D341Med (cell line): ENCODE data around the gene KLHL29.
A peak's percentile ranks its signal among the peaks of the same experiment; 100 is the strongest.

Source experiments
- DNase-seq: peaks from one replicate; pipeline ENCODE4 v3.0.0; 2012; ENCODE audit warnings: low spot score

KLHL29 gene

GRCh38 chr2:23495661-23496114 lies 110.7 kb downstream of the KLHL29 start:
- peak; percentile 88 for DNase-seq

GRCh38 chr2:23496456-23496855 lies 111.5 kb downstream of the KLHL29 start:
- no peak for DNase-seq

GRCh38 chr2:23497063-23497462 lies 112.1 kb downstream of the KLHL29 start:
- no peak for DNase-seq

- DNase-seq, result no peak
Observed at GRCh38 chr2:23497536-23497935, 112.6 kb downstream of the KLHL29 start.

- DNase-seq, result no peak
Observed at GRCh38 chr2:23498943-23499342, 114.0 kb downstream of the KLHL29 start.

DNA sequence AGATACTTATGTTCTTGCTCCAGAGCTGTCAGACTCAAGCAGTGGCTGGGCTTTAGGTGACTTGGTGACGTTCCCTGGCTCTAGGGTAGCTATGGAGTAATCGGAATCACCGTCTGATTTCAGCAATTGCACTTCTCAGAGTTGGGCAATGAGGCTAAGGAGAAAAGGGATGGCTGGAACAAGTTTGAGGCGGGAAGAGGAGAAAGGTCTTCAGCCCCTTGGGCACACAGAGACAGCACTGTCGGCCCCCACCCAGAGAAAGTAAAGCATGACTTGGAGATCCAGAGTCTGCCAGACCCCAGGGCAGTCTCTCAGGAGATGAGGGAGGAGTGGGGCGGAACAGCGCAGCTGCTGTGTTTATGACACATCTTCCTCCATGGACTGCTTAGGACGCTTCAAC lies 114.5 kb downstream of the KLHL29 start:
- no peak for DNase-seq

- no peak for DNase-seq
Observed at GRCh38 chr2:23500836-23501235, 115.9 kb downstream of the KLHL29 start.

DNA sequence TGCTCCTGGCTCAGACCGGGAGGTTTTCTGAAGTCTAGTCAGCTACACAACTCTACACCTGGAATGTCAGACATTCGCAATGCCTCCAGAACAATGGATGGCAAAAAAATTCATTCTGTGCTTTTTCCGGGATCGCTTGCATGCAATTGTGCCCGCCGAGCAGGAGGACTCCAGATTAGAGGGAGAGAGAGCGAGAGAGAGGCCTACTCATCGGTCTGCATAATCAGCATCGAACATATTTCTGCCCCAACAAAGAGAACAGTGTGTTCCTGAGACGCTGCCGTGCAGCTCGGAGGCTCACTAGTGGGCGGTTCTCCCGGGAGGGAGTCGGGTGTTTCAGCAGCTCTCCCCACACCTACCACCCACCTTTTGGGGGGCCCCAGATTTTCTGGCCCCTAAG lies 117.1 kb downstream of the KLHL29 start:
- no peak for DNase-seq

DNA sequence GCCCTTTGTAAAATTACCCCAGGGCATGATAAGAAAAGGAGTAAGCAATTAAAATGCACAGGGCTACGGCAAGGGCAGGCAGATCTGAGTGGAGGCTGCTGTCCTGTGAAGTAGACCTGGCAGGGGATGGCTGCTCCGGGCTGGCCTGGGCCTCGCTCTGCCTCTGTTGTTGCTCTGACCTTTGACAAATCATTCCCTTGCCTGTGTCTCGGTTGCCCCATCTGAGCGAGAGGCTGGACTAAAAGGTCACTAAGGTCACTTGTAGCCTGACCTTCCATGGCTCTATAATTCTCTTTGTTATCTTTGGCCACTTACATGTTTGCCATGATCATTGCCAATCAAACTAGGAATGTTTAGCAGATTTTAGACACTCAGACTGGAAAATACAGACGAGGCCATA lies 118.1 kb downstream of the KLHL29 start:
- DNase-seq, result no peak

GRCh38 chr2:23503682-23504081 lies 118.7 kb downstream of the KLHL29 start:
- no peak for DNase-seq

DNA sequence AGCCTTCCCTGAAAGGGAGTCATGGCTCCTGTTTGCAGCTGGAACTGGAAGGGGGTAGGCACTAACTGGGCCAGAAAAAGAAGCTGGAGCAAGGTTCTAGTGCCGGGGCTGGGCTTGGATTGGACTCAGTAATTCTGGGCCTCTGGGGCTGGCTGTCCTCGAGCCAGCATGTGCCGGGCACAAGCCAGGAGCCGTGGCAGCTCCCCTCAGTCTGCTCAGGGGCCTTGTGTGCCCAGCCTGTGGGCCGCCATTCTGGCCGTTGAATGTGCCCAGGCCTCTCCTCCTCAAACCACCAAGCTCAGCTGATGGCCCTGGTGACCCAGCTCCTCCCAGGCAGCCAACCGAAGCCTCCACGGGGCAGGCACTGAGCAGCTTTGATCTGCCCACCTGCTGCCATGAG lies 119.6 kb downstream of the KLHL29 start:
- no peak for DNase-seq

DNA sequence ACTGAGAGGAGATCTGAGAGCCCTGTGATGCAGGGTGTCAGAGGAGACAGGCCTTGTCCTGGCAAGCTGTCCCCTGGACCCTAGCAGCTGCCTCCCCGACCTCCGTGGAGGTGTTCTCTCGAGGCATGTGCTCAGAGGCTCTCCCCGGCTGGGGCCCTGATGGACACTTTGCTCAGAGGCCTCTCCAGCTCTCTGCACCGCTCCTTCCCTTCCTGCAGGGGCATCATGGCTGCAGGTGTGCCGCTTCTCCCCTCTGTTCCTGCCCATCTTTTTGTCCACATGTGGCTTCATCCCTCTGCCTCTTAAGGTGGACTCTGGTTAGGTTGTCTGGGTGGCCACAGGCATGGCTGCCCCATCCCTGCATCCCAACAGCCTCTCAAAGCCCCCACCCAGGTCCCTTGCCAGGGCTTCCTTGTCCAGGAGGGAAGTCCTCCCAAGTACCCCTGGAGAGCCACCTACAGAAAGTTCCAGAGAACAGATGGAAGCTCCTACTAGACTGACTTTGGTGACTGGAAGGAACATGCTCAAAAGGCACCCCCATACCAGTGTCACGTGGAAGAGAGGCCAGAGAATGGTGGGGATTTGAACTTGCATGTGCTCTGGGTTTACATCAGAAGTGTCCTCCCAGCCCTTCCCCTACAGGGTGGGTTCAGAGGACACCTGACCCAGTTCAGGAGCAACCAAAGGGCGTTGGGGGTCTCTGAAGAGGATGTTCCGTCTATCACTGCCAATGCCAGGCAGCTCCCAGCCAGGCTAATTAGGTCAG lies 120.4 kb downstream of the KLHL29 start:
- DNase-seq, result no peak

- DNase-seq, result no peak
Observed at GRCh38 chr2:23505984-23506380, 121.0 kb downstream of the KLHL29 start.

- DNase-seq, result no peak
Observed at GRCh38 chr2:23506531-23507266, 121.7 kb downstream of the KLHL29 start.

DNA sequence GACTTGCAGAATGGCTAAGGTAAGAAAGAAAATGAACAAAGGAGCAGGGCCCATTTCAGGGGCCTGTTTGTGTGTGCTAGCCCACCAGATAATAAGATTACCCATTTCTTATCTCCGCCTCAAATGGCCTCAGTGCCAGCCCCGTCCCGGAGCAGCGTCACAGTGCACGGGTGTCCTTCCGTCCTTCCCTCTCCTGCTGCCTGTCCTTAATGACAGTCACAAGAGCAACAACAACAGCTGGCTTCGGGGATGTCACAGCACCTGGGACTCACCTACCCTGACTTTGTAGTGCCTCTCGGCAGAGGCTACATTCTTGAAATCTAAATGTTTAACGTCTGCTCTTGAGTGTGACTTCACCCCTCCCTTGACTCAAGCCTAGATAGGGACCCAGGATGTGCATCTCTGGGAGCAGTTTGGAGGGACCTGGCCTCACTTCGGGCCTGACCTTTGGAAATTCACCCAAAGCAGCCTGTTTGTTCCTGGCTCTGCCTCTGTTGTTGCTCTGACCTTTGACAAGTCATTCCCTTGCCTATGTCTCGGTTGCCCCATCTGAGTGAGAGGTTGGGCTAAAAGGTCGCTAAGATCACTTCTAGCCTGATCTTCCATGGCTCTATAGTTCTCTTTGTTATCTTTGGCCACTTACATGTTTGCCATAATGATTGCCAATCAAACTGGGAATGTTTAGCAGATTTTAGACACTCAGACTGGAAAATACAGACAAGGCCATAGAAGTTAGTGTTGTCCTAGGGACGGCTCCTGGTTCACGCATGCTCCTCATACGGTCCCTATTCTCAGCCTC lies 122.5 kb downstream of the KLHL29 start:
- DNase-seq, result no peak

DNA sequence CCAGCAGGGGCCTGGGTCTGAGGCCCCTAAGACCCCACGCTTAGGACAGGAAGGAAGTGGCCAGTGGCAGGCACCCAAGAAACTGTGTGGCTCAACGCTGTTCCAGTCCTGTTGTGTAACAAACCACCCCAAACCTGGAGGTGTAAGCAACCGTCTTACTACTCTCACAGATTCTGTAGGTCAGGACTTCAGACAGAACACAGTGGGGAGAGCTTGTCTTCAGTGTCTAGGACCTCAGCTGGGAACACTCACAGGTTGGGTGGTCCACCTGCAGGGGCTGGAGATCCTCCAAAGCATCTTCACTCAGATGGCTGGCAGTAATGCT lies 123.0 kb downstream of the KLHL29 start:
- DNase-seq, result no peak

GRCh38 chr2:23509103-23509502 lies 124.1 kb downstream of the KLHL29 start:
- DNase-seq, result no peak

DNA sequence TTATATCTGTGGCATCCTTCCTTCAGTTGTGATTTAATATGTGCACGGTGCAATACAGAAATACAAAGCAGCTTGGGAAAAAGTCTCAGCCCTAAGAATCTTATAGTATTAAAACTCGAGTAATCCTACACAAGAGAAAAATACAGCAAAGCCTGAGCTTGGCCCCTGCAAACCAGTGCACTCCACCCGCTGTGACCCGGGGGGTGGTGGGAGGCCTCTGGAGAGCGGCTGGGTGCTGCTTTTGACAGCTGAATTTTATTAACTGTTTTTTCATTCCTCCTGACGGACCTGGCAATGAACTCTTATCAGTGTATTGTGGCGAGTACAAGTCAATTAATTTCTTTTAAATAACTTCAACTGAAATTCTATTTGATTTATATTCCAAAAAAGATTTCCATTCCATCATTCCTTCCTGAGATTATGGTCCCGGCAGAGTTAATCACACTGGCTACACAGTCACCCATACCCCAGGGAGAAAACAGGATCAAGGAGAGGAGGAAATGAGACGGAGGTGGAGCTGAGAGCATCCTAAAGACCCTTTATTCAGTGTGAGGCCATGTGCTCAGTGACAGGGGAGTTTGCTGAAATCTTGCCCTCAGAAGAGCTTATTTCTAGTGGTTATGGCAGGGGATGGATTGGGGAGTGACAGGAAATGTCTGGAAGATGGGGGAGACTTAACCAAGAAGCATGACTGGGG lies 124.8 kb downstream of the KLHL29 start:
- DNase-seq, result peak; percentile 67

- peak; percentile 60 for DNase-seq
Observed at GRCh38 chr2:23510471-23510870, 125.5 kb downstream of the KLHL29 start.

- DNase-seq, result no peak
Observed at GRCh38 chr2:23512778-23513177, 127.8 kb downstream of the KLHL29 start.

DNA sequence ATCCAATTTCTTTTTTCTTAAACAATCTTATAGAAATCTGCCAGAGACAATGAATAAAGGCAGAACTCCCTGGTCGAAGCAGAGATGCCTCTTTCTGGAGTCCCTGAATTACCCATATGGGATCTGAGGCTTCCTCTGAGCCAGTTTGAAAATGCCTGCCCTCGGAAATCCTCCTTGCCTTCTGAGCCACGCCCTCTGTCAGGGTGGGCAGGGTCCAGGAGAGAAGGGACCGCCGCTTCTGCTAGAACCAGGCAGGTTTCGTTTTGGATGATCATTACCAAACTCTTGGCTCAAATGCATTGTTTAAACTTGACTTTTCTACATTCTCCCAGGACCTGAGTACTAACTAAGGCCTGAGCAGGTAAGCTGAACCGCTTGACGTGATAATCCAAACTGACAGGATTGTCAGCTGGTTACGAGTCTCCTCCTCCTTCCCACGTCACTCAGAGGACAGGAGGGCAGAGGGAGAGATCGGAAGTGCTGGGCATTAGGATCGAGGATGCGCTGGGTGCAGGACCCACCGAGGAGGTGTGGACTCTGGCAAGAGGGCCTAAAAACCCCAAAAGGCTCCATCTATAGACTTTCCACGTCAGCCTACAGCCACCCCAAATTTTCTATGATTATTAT lies 128.4 kb downstream of the KLHL29 start:
- no peak for DNase-seq
